Measurements from ENCODE around the gene RPUSD4. TPM values are rescaled to one million over a fixed set of nuclear protein-coding genes. Genes with fewer than 3 reads are reported as not detected.

RPUSD4 gene
- total RNA-seq, 1 experiment from 2014 or later: 47.6 TPM

DNA sequence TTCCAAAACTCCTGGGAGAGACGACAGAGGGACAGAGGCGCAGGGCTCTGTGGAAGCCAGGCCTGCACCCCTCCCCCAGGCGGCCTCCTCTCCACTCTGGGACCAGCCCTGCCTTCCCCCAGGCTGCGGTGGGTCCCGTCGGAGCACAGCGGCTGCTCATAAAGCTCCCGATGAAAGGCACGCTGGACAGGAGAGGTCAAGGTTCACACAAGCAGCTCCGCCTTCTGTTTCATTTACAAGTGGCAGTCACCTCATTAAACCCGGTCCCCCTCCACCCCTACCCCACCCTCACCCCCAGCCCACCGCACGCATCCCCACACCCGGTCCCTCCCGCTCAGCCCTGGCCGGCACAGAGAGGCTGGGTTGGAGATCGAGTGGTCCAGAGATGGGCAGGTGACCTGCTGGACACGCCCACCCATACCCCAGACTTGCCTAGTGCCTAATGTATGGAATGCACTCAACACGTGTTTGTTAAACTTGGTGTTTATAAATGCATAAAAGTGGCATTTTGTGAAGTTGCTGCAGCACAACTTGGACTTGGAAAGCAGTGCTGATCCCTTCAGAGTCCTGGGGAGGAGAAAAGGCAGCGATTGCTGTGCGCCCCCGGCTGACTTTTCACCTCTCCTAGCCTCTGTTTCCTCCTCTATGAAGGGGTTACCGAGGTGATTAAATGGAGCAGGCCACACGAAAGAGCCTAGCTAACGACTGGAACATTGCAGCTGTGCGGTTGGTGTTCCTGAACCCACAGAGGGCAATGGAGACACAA lies 26.0 kb downstream of the RPUSD4 start:
- peak; percentile 21 for DNase-seq (ENCODE audit: low spot score)

DNA sequence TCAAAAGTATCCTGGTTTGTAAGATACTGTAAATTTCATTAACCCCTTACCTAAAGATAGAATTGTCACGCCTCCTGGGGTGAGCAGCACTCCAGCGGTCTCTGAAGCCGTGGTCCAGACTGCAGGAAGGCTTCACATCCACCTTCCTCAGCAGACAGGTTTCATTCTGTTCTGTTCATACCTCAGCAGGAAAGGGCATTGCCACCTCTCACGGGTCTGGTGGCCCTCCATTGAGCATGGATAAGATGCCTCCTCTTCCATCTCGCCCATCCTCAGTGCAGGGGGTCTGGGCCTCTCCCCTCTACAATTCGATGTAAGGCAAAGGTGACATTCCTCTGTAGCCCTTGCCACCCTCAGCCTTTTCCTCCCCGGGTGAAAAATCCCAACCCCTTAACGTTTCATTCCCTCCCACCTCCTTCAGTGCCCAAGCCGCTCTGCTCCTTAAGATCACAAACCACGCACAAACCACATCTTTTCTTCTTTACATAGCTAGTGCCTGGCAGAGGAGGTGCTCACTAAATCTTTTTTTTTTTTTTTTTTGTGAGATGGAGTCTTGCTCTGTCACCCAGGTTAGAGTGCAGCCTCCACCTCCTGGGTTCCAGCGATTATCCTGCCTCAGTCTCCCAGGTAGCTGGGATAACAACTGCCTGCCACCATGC lies 28.5 kb downstream of the RPUSD4 start:
- DNase-seq (ENCODE audit: low spot score): no peak

DNA sequence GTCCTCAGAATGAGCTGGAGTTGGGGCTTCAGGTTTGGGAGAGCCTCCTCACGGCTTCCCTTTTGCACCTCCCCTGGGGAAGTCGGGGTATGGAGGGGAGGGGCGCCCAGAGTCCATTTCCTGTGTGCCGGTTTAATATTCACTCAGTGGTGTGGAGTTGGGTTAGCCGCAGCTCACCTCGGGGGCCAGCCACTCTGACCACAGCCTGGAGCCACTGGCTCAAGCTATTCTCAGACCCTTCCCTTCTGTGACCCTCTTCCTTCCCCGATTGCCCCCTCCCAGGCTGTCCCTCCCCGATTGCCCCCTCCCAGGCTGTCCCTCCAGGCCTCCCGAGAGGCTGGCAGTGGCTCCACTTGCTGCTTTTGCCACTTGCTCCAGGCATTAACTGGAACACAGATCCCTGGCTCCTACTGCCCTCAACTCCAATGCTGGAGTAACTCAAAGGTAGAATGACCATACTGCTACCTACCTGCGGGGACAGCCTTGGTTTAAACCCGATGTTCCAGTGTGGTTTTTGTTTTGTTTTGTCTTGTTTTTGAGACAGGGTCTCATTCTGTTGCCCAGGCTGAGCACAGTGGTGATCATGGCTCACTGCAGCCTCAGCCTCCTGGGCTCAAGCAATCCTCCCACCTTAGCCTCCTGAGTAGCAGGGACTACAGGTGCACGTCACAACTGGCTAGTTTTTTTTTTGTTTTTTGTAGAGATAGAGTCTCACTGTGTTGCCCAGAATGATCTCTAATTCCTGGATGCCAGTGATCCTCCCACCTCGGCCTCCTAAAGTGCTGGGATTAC lies 29.3 kb downstream of the RPUSD4 start:
- no peak for DNase-seq (ENCODE audit: low spot score)

DNA sequence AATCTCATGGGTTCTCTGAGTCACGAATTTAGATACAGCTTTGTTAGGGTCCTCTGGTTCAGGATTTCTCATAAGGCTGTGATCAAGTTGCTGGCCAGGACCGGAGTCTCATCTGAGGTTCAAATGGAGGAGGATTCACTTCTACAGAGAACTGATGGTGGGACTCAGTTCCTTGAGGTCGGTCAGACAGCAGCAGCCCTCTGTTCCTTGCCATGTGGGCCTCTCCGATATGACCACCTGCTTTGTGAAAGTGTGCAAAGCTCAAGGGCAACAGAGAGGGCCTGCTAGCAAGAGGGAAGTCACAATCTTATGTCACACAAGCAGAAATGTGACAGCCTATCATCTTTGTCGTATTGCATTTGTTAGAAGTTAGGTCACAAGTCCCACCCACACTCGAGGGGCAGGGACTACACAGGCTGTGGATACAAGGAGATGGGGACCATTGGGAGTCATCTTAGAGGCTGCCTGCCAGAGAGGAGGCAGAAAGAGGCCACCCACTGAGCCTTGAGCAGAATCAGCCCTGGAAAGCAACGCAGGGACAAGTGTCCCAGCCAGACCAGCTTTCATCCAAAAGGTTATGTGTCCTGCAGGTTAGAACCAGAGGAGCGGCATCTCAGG lies 34.5 kb downstream of the RPUSD4 start:
- DNase-seq (ENCODE audit: low spot score): no peak

DNA sequence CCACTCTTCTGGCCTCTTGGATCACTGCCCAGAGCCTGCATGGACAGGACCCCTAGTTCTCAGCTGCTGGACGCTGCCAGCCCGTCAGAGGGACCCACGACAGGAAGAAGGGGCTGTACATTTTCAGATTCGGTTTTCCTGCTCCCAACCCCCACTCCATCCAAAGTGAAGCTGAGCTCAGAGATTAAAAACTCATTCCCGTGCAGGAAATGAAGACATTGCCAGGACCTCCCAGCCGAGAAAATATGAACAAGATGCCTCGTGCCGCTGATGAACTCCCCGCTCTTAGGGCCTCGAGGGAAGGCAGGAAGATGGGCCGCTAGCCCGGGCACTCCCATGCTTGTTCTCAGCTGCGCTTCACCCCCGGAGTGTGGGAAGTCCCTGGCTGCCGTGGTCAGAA lies 36.1 kb downstream of the RPUSD4 start:
- no peak for DNase-seq (ENCODE audit: low spot score)

DNA sequence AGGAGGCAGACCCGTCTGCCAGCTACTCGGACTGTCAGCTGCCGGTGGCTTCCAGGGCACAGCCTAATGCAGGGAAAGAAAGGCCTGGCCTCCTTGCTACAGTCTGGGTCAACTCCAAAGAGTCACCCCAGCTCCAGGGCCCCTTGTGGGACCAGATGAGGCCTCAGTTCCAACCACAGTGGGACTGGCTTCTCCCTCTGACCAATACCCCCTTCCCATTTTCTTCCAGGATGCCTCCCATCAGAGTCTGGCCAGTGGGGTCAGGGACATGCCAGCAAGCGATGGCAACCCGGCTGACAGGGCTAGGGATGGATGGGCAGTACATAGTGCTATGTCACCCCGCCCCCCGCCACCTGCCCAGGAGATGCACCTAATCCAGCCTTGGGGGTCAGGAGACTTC lies 36.6 kb downstream of the RPUSD4 start:
- no peak for DNase-seq (ENCODE audit: low spot score)

DNA sequence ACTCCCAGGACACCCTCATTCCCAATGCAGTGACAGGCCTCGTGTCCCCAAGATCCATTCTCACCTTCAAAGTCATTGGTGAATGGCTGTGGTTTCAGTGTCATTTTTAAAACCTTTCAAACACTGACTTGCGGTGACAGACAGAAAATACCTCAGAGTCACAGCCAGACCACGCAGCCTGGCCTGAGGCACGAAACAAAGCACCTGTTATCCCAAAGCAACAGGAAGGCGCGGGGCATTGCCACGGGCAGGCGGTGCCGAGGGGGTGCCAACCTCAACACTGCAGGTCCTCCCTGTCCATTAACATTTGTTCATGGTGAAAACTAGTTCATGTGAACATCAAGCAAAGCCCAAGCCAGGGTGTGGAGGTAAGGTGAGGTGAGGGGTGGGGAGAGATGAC lies 38.2 kb downstream of the RPUSD4 start:
- no peak for DNase-seq (ENCODE audit: low spot score)

DNA sequence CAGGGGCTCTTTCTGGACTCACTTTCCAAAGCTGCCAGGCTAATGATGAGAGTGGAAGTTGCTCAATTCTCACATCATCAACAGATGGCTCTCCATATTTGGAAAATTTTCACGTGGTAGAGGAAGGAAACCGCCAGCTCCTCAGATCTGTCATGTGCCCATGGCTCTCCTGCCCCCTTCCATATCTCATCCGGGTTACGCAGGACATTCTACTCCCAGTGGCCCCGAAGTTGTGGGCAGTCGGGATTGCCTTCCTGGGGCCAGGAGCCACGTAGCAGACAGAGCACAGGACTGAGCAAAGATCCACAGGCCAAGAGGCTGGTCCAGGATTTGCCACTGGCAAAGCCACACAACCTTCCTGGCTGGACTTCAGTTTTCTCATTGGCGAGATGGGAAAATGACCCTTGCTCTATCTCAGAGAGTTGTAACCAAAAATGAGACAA lies 38.8 kb downstream of the RPUSD4 start:
- DNase-seq (ENCODE audit: low spot score): no peak

DNA sequence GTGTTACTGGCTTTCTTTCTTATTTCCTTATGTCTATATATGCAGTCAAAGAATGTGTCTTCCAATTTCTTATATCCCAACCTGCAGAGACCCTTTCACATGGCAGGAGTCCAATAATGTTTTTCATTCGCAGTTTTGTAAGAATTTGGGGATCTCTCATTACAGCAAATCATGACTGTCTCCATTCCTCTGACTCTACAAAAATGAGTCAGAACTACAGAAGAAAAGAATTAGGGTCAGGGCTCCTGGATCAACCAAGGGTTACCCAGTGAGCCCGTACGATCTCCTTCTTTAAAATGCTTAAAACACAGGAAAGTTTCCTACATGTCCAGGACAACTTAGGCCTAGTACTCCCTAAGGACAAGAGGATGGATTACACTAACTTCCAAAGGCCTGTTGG lies 42.2 kb downstream of the RPUSD4 start:
- DNase-seq (ENCODE audit: low spot score): no peak

DNA sequence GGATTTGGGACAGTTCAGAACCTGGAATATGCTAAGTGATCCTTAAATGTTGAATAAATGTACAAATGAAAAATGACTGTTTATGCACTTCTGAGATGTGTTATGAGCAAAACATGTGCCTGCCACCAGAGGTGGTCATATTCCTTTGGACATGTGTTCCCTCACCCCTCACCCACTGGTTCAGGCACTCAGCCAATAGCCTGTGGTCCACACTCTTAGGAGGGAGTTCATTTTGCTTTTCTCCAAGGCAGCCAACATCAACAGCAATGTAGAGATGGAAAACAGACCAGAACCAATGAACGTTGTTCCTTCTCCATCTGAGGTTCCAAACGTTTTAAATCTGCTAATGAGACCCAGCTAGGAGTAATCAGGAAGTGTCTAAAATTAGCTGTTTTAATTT lies 44.0 kb downstream of the RPUSD4 start:
- no peak for DNase-seq (ENCODE audit: low spot score)

DNA sequence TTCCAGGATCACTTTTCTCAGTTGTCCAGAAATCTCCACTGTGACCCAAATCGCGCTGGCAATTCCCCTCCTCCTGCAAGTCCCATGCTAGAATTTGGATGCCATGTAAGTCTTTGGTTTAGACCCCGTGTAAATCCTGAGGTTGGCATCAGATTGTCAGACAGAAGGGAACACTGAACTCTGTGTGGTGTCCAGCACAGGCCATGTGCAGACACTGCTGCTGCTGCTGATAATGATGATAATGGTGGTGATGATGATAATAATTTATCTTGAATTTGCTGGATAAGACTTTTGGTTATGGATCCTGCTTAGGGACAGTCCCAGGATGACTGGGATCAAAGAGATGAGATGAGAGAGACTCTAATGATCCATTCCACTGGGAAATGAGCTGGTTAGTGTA lies 45.0 kb downstream of the RPUSD4 start:
- DNase-seq (ENCODE audit: low spot score): no peak

DNA sequence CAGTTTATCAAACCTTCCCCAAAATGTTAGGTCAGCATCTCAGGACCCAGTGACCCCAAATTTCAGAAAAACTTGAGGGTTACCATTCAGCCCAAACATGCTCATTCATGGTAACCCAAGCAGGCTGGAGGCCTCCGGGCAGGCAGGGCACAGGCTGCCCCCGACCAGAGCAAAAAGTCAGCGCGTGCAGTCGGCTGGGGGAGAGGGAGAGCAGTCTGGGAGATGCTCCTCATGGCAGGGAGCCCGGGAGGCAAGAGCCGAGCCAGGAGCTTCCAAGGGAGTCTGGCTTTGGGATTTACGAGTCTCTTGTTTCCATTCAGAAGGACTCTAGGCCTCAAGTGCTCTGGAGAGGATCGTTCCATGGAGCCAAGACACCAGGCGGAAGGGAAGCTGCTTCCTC lies 45.7 kb downstream of the RPUSD4 start:
- DNase-seq (ENCODE audit: low spot score): no peak

DNA sequence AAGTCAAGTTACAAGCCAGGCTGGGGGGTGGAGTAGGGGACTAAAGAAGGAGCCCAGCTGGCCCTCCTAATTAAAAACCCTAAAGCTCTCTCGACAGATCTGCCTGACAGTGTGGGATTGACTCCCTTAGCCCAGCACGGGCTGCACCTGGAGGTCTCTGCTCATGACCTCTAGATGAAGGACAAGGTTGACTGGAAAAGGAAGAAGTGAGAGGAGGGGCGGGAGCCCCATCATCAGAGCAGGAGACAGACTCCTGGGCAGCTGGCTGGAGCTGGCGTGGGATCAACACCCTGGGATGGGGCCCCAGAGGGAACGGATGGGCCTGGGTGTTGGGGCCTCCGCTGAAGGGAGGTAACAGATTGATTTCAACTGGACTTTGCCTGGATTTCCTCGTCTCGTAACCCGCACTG lies 46.1 kb downstream of the RPUSD4 start:
- DNase-seq (ENCODE audit: low spot score): no peak

DNA sequence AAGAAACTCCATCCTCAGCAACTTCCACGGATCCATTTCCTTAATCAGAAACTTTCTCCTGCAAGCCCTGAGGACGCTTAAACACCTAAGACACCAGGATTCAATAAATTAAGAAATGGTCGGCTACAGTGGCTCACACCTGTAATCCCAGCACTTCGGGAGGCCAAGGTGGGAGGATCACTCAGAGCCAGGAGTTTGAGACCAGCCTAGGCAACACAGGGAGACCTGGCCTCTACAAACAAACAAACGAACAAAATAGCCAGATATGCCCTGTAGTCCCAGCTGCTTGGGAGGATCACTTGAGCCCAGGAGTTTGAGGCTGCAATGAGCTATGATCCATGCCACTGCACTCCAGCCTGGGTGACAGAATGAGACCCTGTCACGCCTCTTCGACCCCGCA lies 46.7 kb downstream of the RPUSD4 start:
- DNase-seq (ENCODE audit: low spot score): no peak

DNA sequence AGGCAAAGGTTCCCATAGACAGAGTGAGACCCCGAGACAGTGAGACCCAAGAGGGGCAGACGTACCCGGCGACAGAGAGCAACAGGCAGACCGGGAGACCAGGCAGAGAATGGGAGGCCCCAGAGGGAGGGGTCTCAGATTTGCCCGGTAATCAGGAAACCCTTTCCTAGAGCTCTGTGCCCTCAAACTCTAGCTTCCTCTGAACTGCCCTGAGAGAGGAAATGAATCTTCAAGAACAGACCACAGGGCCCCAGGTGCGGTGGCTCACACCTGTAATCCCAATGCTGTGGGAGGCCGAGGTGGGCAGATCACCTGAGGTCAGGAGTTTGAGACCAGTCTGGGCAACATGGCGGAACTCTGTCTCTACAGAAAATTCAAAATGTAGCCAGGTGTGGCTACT lies 47.7 kb downstream of the RPUSD4 start:
- no peak for DNase-seq (ENCODE audit: low spot score)

DNA sequence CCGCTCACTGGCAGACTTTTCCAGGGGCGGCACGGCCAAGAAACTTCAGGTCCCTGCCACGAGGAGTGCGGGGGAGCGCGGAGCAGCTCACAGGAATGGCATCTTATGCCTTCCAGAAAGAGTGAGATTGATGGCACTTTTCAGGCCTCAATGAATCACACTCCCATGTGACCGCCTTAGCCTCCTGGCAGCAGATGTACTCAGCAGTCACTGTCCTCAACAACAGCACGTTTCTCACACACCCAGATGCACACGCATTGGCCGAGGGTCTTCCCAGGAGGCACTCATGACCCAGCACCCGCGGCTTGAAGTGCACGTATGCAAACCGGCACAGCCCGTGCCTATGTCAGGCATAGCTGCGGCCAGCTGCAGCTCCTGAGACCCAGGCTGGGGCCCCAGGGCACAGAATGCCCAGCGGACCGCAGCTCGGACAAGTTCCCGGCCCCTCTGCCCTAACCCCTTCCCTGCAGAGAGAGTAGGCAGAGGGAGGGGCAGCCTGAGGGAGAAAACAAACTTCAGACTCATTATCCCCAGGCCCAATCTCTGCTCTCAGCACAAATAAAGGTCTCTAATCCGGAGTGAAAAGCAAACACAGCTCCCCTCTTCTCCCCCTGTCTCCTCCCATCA lies 48.3 kb downstream of the RPUSD4 start:
- no peak for DNase-seq (ENCODE audit: low spot score)

DNA sequence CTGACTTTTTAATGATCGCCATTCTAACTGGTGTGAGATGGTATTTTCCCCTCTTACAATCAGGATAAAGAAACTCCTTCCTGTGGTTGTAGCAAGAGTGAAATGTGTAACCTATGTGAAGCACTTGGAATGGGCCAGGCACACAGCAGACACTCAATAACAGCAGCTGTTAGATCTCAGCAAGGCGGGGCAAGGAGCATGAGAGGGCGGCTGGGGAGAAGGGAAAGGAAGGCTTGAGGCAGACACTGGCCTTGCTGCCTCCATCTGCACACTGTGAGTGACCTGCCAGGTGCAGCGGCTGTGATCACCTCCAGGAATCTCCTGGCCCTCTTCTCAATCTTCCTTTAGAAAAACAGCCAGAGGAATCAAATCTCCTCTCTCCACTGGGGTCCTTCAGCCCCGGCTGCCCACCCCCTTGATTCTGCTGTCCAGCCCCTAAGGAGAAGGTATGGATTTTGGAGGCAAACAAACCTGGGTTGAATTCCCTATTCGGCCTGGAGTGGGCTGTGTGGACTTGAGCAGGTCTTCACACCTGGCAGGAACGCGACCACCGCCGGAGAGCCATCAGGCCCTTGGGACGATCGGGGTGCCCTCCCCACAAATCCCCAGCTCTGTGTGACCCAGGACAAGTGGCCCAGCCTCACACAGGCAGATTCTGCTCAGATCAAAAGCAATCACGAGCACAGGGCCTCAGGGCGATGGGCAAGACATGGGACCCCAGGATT lies 49.0 kb downstream of the RPUSD4 start:
- DNase-seq (ENCODE audit: low spot score): no peak

DNA sequence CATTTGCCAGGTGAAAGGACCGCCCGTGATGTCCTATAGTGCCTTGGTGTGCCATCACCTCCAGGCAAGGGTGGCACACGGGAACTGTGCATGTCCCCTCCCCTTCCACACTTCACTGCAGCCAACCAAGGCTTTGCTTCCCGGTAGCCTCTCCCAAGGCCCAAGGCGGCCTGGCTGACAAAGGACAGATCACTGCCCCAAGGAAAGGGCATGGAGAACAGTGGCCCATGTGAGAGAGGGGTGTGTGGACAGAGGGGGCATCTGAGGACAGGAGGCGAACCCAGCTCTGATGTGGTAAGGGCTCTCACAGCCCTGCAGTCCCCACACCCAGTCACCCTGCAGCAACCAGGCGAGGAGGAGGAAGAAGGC lies 50.4 kb downstream of the RPUSD4 start:
- DNase-seq (ENCODE audit: low spot score): no peak

DNA sequence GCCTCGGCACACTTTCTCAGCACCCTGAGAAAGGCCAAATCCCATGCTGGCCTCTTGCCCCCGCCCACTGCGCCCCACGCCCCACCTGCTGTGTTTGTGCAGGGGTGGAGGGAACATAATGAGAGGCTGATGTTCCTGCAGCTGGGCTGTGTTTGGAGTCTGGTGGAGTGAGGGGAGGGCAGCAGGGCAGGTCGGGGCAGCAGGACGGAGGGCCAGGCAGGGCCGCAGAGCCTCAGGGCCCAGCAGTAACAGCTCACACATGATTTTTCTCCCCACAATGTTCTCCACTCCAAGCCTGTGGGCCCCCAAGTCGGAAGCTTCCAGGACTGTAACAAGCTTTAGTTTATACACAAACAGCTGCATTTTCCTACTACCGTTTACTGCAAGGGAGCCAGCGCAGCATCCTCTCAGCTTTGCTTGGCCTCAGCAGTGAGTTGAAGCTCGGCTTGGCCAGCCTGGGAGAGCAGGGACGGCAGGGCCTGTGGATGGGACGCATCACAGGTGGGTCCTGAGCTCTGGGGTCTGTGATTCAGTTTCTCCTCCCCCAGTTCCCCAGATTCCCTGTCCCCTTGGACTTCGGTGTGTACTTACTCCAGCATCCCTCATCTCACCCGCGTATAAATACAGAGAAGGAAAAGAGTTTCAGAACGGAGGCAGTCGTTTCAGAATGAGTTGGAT lies 51.0 kb downstream of the RPUSD4 start:
- DNase-seq (ENCODE audit: low spot score): no peak

DNA sequence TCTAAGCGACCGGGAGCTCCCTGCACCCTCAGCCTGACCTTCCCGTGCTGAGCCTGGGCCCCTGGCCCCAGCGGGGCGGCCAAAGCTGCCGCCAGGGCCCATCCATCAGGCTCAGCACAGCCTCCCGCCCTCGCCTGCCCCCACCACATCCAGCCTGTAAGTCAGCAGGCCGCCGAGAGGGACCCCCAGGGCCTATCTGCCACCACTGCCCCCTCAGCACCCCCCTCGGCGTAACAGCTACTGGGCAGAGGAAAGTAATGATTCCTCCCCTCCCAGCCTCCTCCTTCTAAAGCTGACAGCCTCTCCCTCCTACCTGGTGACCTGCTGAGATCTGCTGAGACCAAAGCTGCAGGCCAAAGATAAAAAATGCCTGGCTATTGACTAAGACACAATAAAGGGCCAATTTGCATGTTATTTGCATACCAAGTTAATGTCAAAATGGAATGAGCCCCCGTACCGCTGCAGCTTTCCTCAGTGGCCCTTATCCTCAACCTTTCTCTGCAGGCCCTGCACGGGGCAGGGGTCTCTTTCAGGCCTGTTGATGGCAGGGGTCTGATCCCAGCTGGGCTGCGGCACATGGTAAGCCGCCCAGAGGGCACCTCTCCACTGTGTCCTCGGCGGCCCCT lies 51.6 kb downstream of the RPUSD4 start:
- DNase-seq (ENCODE audit: low spot score): no peak

Data from HT-29 (cell line).